Neural cell (in vitro differentiated cells): ENCODE data around the gene TMEM81. TPM values are rescaled to one million over a fixed set of nuclear protein-coding genes. Genes with fewer than 3 reads are reported as not detected.

Source experiments
- H2AFZ ChIP-seq: fragments of 200-600, 300-800 bp; sonication (generic), shearing (Covaris generic); 2 replicates; pipeline ENCODE4 v1.6.0; 2014; ENCODE audit warnings: low read depth, mild to moderate bottlenecking, antibody characterized with exemption, low read length, moderate library complexity
- H3F3A ChIP-seq: fragments of 200-600 bp; shearing (Covaris generic); 2 replicates; pipeline ENCODE4 v1.6.1; 2016; ENCODE audit warnings: mild to moderate bottlenecking, moderate library complexity, mixed read lengths, antibody characterized with exemption, low read length; ENCODE audit not compliant: insufficient read depth, poor library complexity, severe bottlenecking
- H3K27ac ChIP-seq: fragments of 200-600, 300-800 bp; sonication (generic), shearing (Covaris generic); 2 replicates; pipeline ENCODE4 v1.5.1; 2014; ENCODE audit warnings: mild to moderate bottlenecking, low read length, moderate library complexity
- H3K27me3 ChIP-seq: fragments of 300-800, 200-600 bp; sonication (generic), shearing (Covaris generic); 2 replicates; pipeline ENCODE4 v1.6.0; 2014; ENCODE audit warnings: mild to moderate bottlenecking, low read depth, low read length, moderate library complexity; ENCODE audit not compliant: insufficient read depth
- H3K36me3 ChIP-seq: fragments of 300-800, 200-600 bp; sonication (generic), shearing (Covaris generic); 2 replicates; pipeline ENCODE4 v1.5.1; 2014; ENCODE audit warnings: mild to moderate bottlenecking, antibody characterized with exemption, low read length, moderate library complexity; ENCODE audit not compliant: insufficient read depth
- H3K4me2 ChIP-seq: fragments of 300-800, 200-600 bp; sonication (generic), shearing (Covaris generic); 2 replicates; pipeline ENCODE4 v1.6.0; 2014; ENCODE audit warnings: mild to moderate bottlenecking, low read length
- H3K4me3 ChIP-seq: fragments of 300-800, 200-600 bp; sonication (generic), shearing (Covaris generic); 2 replicates; pipeline ENCODE4 v1.5.1; 2014; ENCODE audit warnings: mild to moderate bottlenecking, low read length, moderate library complexity
- H3K79me2 ChIP-seq: fragments of 200-600 bp; shearing (Covaris generic); replicated peaks from 2 replicates; pipeline ENCODE4 v1.6.0; 2014; ENCODE audit warnings: mild to moderate bottlenecking, low read length, moderate library complexity; ENCODE audit not compliant: insufficient read depth
- H3K9ac ChIP-seq: fragments of 300-800, 200-600 bp; sonication (generic), shearing (Covaris generic); 2 replicates; pipeline ENCODE4 v1.6.1; 2016; ENCODE audit warnings: mild to moderate bottlenecking, low read length, mixed read lengths
- H3K9me2 ChIP-seq: fragments of 200-600 bp; shearing (Covaris generic); 2 replicates; pipeline ENCODE4 v1.6.1; 2016; ENCODE audit warnings: mild to moderate bottlenecking, low read length, mixed read lengths; ENCODE audit not compliant: insufficient read depth
- H3K9me3 ChIP-seq: fragments of 200-600, 300-800 bp; sonication (generic), shearing (Covaris generic); 2 replicates; pipeline ENCODE4 v1.6.1; 2016; ENCODE audit warnings: mild to moderate bottlenecking, mixed run types, low read length, moderate library complexity, mixed read lengths
- H4K20me1 ChIP-seq: fragments of 200-600 bp; shearing (Covaris generic); 2 replicates; pipeline ENCODE4 v1.6.1; 2016; ENCODE audit warnings: mild to moderate bottlenecking, mixed run types; ENCODE audit not compliant: insufficient read depth
- EP300 ChIP-seq: fragments of 450-650 bp; conservative IDR thresholded peaks from 2 replicates; pipeline ENCODE4 v1.6.1; 2014; ENCODE audit warnings: antibody characterized with exemption, mild to moderate bottlenecking, moderate library complexity; ENCODE audit not compliant: poor library complexity, severe bottlenecking
- EZH2 ChIP-seq: fragments of 200-600, 300-800 bp; shearing (Covaris generic), sonication (generic); IDR thresholded peaks from 2 replicates; pipeline ENCODE4 v1.6.1; 2014; ENCODE audit warnings: antibody characterized with exemption, low read length, borderline replicate concordance, mild to moderate bottlenecking; ENCODE audit not compliant: insufficient read depth, poor library complexity, severe bottlenecking
- MXI1 ChIP-seq: fragments of 450-650 bp; conservative IDR thresholded peaks from 2 replicates; pipeline ENCODE4 v1.6.1; 2014; ENCODE audit warnings: antibody characterized with exemption, mild to moderate bottlenecking; ENCODE audit not compliant: poor library complexity, severe bottlenecking
- POLR2AphosphoS5 ChIP-seq: IDR thresholded peaks from 2 replicates; pipeline ENCODE4 v1.6.1; 2012
- RAD21 ChIP-seq: fragments of 450-650 bp; conservative IDR thresholded peaks from 2 replicates; pipeline ENCODE4 v1.6.1; 2014; ENCODE audit warnings: antibody characterized with exemption, mild to moderate bottlenecking, moderate library complexity
- SMC3 ChIP-seq: fragments of 450-650 bp; conservative IDR thresholded peaks from 2 replicates; pipeline ENCODE4 v1.6.1; 2014; ENCODE audit warnings: antibody characterized with exemption, mild to moderate bottlenecking, moderate library complexity; ENCODE audit not compliant: poor library complexity
- TAF1 ChIP-seq: IDR thresholded peaks from 2 replicates; pipeline ENCODE4 v1.6.1; 2012; ENCODE audit warnings: low read depth
- polyA plus RNA-seq: library from polyadenylated mRNA; depleted of rRNA; stranded (reverse); fragments of >200 nt; gene quantifications from 2 replicates; pipeline ENCODE4 v1.2.3, GENCODE V29; 2014
- TF ChIP-seq, protein P1 (sequence below): IDR thresholded peaks from 2 replicates; pipeline ENCODE4 v1.6.1; 2012; ENCODE audit warnings: borderline replicate concordance
- TF ChIP-seq, protein P2 (sequence below): fragments of 450-650 bp; IDR thresholded peaks from 2 replicates; pipeline ENCODE4 v1.5.1; 2014; ENCODE audit warnings: antibody characterized with exemption, mild to moderate bottlenecking, moderate library complexity; ENCODE audit not compliant: poor library complexity, severe bottlenecking

TMEM81 gene
- polyA plus RNA-seq, 1 donor from 2014 or later: 10.1 TPM

DNA sequence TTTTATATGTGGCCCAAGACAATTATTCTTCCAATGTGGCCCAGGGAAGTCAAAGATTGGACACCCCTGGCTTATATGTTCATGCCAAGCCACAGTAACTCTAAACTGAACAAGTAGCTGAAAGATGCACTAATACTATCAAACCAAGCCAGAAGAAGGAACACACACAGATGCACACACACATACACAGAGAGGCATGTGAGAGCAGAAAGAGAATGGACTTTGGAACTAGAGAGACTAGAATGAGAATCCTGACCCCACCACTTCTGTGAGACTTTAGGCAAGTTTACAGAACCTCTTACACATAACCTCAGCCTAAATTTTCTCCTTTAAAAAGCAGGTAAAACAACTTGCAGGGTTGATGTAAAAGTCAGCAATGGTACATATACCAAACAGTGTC lies 11.2 kb upstream of the TMEM81 start:
- no peak overlapping the region for H3K4me2 ChIP-seq
- TF ChIP-seq MXI1: no peak
- TF ChIP-seq TAF1: no peak
- no peak for TF ChIP-seq EZH2
- no peak for TF ChIP-seq SMC3
- TF ChIP-seq, protein P1, sequence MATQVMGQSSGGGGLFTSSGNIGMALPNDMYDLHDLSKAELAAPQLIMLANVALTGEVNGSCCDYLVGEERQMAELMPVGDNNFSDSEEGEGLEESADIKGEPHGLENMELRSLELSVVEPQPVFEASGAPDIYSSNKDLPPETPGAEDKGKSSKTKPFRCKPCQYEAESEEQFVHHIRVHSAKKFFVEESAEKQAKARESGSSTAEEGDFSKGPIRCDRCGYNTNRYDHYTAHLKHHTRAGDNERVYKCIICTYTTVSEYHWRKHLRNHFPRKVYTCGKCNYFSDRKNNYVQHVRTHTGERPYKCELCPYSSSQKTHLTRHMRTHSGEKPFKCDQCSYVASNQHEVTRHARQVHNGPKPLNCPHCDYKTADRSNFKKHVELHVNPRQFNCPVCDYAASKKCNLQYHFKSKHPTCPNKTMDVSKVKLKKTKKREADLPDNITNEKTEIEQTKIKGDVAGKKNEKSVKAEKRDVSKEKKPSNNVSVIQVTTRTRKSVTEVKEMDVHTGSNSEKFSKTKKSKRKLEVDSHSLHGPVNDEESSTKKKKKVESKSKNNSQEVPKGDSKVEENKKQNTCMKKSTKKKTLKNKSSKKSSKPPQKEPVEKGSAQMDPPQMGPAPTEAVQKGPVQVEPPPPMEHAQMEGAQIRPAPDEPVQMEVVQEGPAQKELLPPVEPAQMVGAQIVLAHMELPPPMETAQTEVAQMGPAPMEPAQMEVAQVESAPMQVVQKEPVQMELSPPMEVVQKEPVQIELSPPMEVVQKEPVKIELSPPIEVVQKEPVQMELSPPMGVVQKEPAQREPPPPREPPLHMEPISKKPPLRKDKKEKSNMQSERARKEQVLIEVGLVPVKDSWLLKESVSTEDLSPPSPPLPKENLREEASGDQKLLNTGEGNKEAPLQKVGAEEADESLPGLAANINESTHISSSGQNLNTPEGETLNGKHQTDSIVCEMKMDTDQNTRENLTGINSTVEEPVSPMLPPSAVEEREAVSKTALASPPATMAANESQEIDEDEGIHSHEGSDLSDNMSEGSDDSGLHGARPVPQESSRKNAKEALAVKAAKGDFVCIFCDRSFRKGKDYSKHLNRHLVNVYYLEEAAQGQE: no peak
- TF ChIP-seq, protein P2, sequence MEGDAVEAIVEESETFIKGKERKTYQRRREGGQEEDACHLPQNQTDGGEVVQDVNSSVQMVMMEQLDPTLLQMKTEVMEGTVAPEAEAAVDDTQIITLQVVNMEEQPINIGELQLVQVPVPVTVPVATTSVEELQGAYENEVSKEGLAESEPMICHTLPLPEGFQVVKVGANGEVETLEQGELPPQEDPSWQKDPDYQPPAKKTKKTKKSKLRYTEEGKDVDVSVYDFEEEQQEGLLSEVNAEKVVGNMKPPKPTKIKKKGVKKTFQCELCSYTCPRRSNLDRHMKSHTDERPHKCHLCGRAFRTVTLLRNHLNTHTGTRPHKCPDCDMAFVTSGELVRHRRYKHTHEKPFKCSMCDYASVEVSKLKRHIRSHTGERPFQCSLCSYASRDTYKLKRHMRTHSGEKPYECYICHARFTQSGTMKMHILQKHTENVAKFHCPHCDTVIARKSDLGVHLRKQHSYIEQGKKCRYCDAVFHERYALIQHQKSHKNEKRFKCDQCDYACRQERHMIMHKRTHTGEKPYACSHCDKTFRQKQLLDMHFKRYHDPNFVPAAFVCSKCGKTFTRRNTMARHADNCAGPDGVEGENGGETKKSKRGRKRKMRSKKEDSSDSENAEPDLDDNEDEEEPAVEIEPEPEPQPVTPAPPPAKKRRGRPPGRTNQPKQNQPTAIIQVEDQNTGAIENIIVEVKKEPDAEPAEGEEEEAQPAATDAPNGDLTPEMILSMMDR: no peak
- no peak for TF ChIP-seq EP300
- no peak for TF ChIP-seq POLR2AphosphoS5
- no peak for TF ChIP-seq RAD21
- H3K9ac ChIP-seq: no peak overlapping the region

GRCh38 chr1:205091043-205091740 lies 6.9 kb upstream of the TMEM81 start:
- Histone ChIP-seq H3K27ac (no peak overlapping the region), H3K4me3 (no peak overlapping the region), H3K4me2 (no peak overlapping the region), H3K36me3 (peaks cover 4% of the 10 kb centered on the region), H3K27me3 (no peaks in the 10 kb centered on the region), H3K9ac (no peak overlapping the region), H3F3A (no peaks in the 10 kb centered on the region), H2AFZ (no peak overlapping the region), H3K9me3 (no peaks in the 10 kb centered on the region), H3K9me2 (no peaks in the 10 kb centered on the region), H3K79me2 (no peaks in the 10 kb centered on the region), H4K20me1 (no peaks in the 10 kb centered on the region)
- no peak for TF ChIP-seq TAF1
- no peak for TF ChIP-seq RAD21
- TF ChIP-seq MXI1: no peak
- no peak for TF ChIP-seq POLR2AphosphoS5
- TF ChIP-seq SMC3: no peak
- TF ChIP-seq, protein P1: no peak
- TF ChIP-seq EP300: no peak
- TF ChIP-seq, protein P2: no peak
- no peak for TF ChIP-seq EZH2

More for the DNA sequence above, 11.2 kb upstream of the TMEM81 start:
- Histone ChIP-seq H3K27ac (no peak overlapping the region), H3K9me2 (no peaks in the 10 kb centered on the region), H3K79me2 (no peaks in the 10 kb centered on the region), H3K9me3 (no peaks in the 10 kb centered on the region), H2AFZ (no peak overlapping the region), H3K4me3 (no peak overlapping the region), H3F3A (no peaks in the 10 kb centered on the region), H4K20me1 (no peaks in the 10 kb centered on the region), H3K27me3 (no peaks in the 10 kb centered on the region), H3K36me3 (peaks cover 4% of the 10 kb centered on the region)
